ENCODE data around the gene SORBS2. TPM values are rescaled to one million over a fixed set of nuclear protein-coding genes. Genes with fewer than 3 reads are reported as not detected.
A peak's percentile ranks its signal among the peaks of the same experiment; 100 is the strongest.

Gene SORBS2
- total RNA-seq, 1 donor: 1.7 TPM

DNA sequence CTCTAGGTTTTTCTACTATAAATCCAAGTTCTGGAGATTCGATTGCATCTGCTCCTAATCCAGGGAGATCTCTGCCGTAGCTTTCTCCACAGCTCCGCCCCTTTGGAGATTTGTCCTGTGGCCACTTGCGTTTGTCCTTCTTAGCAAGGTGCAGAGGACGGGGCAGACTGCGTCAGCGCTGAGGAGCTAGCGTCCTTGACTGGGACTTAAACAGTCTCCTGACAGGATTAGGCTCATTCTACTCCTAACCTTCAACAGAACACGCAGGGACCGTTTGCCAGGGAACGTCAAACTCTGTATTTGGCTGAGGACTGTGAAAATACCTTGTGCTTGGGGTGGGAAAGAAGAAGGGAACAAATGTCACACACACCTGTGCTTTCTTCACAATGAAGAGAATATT is 38.6 kb downstream of the SORBS2 start:
- no peak overlapping the region for H3K4me3 ChIP-seq (ENCODE audit: low read depth, low read length)
- no peak for TF ChIP-seq CTCF (IDR thresholded peaks at IDR 0.05; ENCODE audit: insufficient read depth, low read depth, low read length)
- no peak for DNase-seq (ENCODE audit: low read depth)

GRCh38 chr4:185772391-185773093 is 39.5 kb downstream of the SORBS2 start:
- no peak overlapping the region for H3K4me3 ChIP-seq (ENCODE audit: low read depth, low read length)
- DNase-seq (ENCODE audit: low read depth): no peak
- TF ChIP-seq CTCF (IDR thresholded peaks at IDR 0.05; ENCODE audit: insufficient read depth, low read depth, low read length): no peak

DNA sequence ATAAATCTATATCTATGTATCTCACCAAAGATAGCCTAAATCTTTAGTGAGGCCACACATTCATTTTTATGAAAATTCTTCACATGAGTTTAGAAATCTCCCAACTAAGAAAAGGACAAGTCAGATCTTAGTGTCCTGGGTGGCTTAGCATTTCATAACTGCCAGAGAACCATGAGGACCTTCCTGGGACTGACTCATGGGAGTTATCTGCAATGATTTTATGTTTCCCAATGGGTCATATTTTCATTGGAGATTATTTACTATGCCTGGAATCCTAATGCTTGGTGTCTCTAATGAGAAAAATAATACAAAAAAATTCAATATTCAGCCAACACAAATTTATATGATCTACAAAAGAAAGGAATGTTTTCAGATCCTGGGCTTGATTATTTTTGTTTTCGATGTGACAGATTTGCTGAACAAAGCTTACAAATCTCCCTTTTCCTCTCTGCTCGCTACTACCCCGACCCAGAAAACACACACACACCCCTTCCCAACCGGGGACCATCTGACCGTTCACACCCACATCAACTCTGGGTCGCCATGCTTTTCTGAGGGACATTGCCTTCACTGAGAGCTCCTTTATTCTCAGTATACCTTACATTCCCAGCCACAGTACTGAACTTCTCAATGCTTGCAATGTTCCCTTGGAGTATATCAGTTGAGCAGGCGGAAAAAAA is 40.1 kb downstream of the SORBS2 start:
- no peak for TF ChIP-seq CTCF (IDR thresholded peaks at IDR 0.05; ENCODE audit: insufficient read depth, low read depth, low read length)
- no peak overlapping the region for H3K4me3 ChIP-seq (ENCODE audit: low read depth, low read length)
- DNase-seq (ENCODE audit: low read depth): no peak

- H3K4me3 ChIP-seq (ENCODE audit: low read depth, low read length): no peak overlapping the region
- TF ChIP-seq CTCF (IDR thresholded peaks at IDR 0.05; ENCODE audit: insufficient read depth, low read depth, low read length): no peak
- no peak for DNase-seq (ENCODE audit: low read depth)
Measured at GRCh38 chr4:185767528-185767927, 44.5 kb downstream of the SORBS2 start.

DNA sequence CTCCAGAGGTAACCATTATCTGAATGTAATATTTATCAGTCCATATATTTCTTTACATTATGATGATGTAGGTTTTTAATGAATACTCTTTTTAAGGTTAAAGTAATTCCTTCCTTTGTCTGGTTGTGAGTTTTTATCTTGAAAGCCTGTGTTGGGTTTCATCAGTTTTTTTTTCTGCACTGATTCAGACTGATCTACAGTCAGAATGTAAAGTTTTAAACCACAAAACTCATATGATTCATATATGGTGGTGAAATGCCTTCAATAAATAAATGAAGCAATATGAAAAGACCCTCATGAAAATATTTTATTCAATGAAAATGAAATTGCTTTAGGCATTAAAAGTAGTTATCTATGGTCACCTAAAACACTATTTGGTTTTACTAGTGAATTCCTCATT is 47.1 kb downstream of the SORBS2 start:
- H3K4me3 ChIP-seq (ENCODE audit: low read depth, low read length): no peak overlapping the region
- TF ChIP-seq CTCF (IDR thresholded peaks at IDR 0.05; ENCODE audit: insufficient read depth, low read depth, low read length): no peak
- no peak for DNase-seq (ENCODE audit: low read depth)

DNA sequence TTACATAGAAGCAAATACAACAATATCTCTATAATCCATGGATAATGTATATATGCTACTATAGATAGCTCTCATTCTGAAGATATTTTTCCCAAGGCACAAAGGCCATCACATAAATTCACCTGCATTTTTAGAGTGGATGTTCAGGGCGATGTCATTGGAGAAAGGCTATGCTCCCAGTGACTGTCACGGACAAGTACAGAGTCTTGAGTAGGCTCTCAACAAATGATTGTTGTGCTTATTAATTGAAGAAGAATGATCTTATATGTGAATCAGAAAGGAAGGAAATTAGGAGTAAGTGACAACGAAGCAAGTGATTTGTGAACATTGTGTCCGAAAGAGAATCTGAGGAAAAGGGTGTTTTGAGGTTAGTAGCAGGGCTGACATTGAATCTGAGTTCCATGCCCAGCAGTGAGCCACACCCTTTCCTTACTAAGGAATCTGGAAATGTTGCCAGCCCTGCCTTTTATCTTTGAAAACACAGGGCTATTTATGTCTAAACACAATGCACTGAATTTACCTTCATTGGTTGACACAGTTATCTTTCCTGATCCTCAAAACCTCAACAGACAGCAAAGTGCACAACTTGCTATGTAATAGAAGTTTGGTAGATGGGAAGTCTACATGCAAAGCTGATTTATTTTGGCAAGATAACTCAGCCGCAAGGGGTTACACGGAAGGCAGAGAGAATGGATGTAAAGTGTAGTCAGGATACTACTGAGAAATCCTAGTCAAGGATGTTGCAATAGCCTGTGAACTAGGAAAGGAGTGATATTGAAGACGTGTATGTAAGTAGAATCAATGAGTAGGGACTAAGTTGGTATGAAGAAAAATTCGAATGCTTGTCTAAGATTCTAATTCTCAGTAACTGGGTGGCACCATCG is 50.4 kb downstream of the SORBS2 start:
- peak; percentile 43 for DNase-seq (ENCODE audit: low read depth)
- H3K4me3 ChIP-seq (ENCODE audit: low read depth, low read length): no peak overlapping the region
- no peak for TF ChIP-seq CTCF (IDR thresholded peaks at IDR 0.05; ENCODE audit: insufficient read depth, low read depth, low read length)

Data from fibroblast of villous mesenchyme (primary cell).